ENCODE measurements around the gene GNS.

GNS gene

GRCh38 chr12:64737539-64737938 is 21.7 kb downstream of the GNS start:
- in situ Hi-C loops (cut with MboI; ENCODE audit: low sequenced_read_pairs): no loop called here

GRCh38 chr12:64736771-64737170 is 22.4 kb downstream of the GNS start:
- in situ Hi-C loops (cut with MboI; ENCODE audit: low sequenced_read_pairs): no loop called here

GRCh38 chr12:64735442-64735841 is 23.8 kb downstream of the GNS start:
- in situ Hi-C loops (cut with MboI; ENCODE audit: low sequenced_read_pairs): no loop called here

DNA sequence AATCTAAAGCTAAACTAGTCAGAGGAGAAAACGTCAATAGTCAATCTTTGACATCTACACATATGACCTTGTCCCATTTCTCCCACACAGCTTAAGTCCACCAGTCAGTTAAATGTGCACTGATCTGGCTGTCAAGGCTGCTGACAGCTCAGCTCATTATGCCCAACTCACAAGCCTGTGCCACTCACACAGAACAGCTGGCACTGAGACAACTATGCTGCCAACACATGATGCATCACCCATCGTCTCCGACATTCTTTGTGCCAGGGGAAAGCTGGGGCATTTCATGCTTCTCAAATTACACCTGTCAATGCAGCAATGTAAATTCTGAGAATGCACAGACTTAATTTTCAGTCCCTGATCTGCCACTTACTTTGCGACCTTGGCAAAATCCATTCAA is 25.3 kb downstream of the GNS start:
- in situ Hi-C loops (cut with MboI; ENCODE audit: low sequenced_read_pairs): no loop called here

- in situ Hi-C loops (cut with MboI; ENCODE audit: low sequenced_read_pairs): no loop called here
Observed at GRCh38 chr12:64731683-64732082, 27.5 kb downstream of the GNS start.

GRCh38 chr12:64730588-64730969 is 28.6 kb downstream of the GNS start:
- in situ Hi-C loops (cut with MboI; ENCODE audit: low sequenced_read_pairs): no loop called here

GRCh38 chr12:64729909-64730587 is 29.2 kb downstream of the GNS start:
- in situ Hi-C loops (cut with MboI; ENCODE audit: low sequenced_read_pairs): no loop called here

- in situ Hi-C loops (cut with MboI; ENCODE audit: low sequenced_read_pairs): loop anchor here (25.0 kb wide), 1 partner anchor 187 kb away; no protein-coding TSS in a partner anchor
Observed at GRCh38 chr12:64724201-64724745, 34.9 kb downstream of the GNS start.

DNA sequence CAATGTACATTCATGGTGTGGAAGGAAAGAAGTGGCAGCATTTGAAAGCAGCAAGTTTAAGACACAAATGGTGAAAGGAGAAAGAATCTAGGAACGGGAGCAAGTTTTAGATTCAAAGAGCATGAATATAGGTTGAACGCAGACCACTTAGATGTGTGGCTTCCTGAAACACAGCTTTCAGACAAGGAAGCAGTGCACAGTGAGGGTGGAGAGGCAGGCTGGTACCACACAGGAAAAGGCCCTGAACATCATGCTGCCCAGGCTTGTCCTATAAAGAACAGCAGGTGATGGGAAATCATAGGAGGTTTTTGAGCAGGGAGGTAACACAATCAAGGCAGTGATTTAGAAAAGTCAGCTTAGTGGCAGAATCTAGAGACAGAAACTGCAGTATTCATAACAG is 35.6 kb downstream of the GNS start:
- in situ Hi-C loops (cut with MboI; ENCODE audit: low sequenced_read_pairs): loop anchor here (25.0 kb wide), 1 partner anchor 186 kb away; no protein-coding TSS in a partner anchor

DNA sequence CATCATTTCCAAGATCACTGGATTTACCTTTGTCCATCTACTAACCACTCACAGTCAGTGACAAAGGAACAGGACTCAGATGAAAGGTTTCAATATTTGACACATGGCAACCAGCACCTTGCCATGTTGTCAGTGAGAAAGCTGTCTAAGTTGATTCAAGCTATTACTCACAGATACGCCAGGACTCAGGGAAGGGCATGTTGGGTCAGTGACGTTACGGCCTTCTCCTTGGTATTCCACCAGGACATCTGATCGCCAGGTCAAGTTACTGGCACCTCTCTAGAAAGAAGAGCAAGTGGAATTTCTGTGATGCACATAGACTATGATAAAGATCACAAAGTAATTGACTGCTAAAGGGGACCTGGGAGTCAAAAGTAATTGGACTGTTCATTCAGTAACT is 36.4 kb downstream of the GNS start:
- in situ Hi-C loops (cut with MboI; ENCODE audit: low sequenced_read_pairs): loop anchor here (25.0 kb wide), 1 partner anchor 186 kb away; no protein-coding TSS in a partner anchor

DNA sequence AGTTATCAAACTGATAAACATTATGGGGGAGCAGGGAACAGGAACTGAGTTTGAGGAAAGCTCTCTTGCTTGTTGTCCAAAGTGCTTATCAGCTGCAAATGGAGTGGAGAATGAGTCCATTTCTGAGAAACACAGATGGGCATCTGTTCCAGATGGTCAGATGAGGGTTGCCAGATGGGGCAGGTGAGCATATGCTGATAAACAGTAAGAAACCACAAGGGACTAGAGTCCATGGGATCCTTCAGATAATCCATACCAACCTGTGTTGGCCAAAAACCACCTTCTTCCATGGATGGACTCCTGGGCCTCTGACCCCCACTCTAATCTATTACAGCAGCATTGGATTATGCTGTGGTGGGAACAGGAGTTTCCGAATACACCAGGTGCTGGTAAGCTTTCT is 38.3 kb downstream of the GNS start:
- in situ Hi-C loops (cut with MboI; ENCODE audit: low sequenced_read_pairs): loop anchor here (25.0 kb wide), 1 partner anchor 184 kb away; no protein-coding TSS in a partner anchor

DNA sequence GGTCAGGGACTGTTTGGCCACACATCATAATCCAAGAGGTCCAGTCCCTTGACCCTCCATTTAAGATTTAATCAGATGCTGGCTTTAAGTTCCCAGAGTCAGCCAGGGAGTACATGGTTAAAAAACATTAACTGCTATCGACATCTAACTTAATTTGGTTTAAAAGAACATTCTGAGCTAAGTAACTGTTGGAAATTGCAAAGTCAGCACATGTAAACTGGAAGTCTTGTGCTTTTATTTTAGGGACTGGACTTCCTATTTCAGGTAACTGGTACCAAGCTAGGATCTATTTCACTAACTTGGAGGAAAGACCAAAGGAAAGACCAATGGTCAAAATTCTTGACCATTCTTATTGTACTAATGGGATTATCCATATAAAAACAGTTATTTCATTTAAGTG is 40.6 kb downstream of the GNS start:
- in situ Hi-C loops (cut with MboI; ENCODE audit: low sequenced_read_pairs): loop anchor here (25.0 kb wide), 1 partner anchor 181 kb away; no protein-coding TSS in a partner anchor

GRCh38 chr12:64716839-64717455 is 42.3 kb downstream of the GNS start:
- in situ Hi-C loops (cut with MboI; ENCODE audit: low sequenced_read_pairs): loop anchor here (25.0 kb wide), 1 partner anchor 180 kb away; no protein-coding TSS in a partner anchor

DNA sequence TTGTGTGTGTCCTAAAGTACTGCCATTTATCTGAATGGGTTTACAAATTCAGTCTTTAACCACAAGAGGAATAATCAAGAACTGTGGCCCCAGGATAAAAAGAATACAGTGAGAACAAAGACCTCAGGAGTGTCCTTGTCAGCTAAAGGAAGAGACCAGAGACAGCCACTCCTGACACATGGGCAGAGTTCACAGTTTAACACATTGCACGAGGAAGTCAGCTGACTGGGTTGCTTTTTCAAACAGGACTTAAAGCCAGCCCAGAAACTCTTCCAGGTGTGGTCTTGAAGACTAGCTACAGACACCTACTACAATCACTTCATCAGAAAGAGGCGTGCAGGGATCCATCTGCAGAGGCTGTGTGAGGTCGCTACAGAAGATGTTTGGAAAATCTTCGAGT is 42.8 kb downstream of the GNS start:
- in situ Hi-C loops (cut with MboI; ENCODE audit: low sequenced_read_pairs): loop anchor here (25.0 kb wide), 1 partner anchor 179 kb away; no protein-coding TSS in a partner anchor

DNA sequence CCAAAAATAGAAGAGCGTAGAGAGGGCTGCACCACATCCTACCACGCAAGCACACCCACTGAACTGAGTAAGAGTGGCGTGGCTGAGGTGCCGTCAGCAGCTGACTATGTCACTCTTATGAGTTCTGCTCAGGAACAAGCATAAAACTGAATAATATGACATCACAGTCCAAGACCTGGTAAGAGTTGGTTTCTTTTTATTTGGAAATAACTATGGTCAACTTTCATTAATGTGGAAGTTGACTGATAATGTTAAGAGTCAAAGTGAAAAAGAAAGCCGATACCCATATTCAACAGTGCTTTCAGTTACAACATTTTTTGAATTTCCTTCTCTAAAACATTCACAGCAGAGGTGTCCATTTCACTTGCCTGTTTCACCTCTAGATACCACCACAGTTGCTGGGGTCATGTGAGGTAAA is 44.6 kb downstream of the GNS start:
- in situ Hi-C loops (cut with MboI; ENCODE audit: low sequenced_read_pairs): loop anchor here (25.0 kb wide), 1 partner anchor 177 kb away; no protein-coding TSS in a partner anchor

DNA sequence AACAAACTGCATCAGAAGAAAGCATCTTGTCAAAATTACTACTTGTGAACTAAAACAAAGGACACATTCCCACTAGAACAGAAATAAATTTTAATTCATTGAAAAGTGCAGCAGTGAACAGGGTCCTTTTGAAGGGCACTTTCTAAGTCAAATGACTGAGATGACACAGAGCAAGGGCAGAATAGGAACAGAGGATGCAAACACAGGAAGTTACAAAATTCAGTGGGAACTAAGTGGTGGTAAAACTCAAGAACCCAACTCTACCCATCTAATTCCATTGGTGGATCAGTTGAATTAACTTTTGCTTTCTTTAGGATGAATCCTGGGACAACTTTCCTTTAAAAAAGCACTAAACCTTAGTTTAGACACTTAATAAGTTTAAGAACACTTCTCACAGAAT is 45.8 kb downstream of the GNS start:
- in situ Hi-C loops (cut with MboI; ENCODE audit: low sequenced_read_pairs): loop anchor here (25.0 kb wide), 1 partner anchor 176 kb away; no protein-coding TSS in a partner anchor

DNA sequence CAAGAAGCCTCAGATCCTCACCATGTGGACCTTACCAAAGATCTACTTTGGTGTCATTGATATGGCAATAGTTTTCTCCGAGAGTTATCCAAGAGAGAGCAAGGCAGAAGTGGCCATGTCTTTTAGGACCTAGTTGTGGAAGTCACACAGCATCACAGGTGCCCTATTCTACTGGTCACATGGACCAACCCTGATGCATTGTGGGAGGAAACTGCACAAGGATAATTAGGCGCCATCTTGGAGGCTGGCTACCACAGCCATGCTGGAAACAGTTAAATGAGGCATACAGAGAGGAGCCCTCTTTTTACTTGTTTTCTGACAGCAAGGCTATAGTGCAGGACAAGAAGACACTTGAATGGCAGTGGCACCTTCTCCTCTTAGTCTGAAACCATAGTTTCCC is 49.8 kb downstream of the GNS start:
- in situ Hi-C loops (cut with MboI; ENCODE audit: low sequenced_read_pairs): loop anchor here (25.0 kb wide), 1 partner anchor 172 kb away; no protein-coding TSS in a partner anchor

DNA sequence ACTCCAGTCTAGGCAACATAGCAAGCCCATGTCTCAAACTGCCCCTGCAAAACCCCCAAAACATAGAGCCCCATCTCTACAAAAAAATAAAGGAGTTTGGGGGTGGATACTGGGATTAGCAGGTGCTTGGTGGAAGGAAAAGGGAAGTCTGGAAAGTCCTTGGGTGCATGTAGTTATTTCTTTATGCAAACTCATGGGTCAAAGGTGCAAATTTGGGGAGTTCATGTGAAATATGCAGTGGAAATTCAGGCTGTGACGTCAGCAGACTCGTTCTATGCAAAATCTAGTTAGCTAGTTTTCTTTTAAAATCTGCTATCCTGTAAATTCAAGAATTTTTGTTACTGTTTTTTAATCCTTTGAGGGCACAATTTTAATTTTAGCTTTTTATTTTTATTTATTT is 51.3 kb downstream of the GNS start:
- in situ Hi-C loops (cut with MboI; ENCODE audit: low sequenced_read_pairs): loop anchor here (25.0 kb wide), 1 partner anchor 171 kb away; no protein-coding TSS in a partner anchor

GRCh38 chr12:64707362-64707761 is 51.8 kb downstream of the GNS start:
- in situ Hi-C loops (cut with MboI; ENCODE audit: low sequenced_read_pairs): loop anchor here (25.0 kb wide), 1 partner anchor 170 kb away; no protein-coding TSS in a partner anchor

- in situ Hi-C loops (cut with MboI; ENCODE audit: low sequenced_read_pairs): loop anchor here (25.0 kb wide), 1 partner anchor 170 kb away; no protein-coding TSS in a partner anchor
Observed at GRCh38 chr12:64706857-64707256, 52.3 kb downstream of the GNS start.

DNA sequence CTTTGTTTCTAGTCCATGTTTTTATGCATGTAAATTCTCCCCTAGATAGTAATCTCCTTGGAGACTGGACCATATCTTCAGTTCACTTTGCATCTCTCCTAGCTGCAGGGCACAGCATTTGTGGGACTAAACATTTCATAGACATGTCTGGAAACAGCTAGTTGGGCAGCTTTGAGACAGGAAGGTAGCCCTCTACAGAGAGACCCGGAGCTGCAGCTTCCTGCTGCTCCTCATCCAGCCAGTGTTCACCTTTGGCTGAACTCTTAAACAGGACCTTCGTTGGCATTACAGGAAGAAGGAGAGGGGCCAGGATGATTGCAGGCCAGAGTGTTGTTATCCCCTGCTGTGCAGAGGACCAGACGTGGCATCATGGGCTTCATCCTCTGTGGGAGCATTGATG is 52.9 kb downstream of the GNS start:
- in situ Hi-C loops (cut with MboI; ENCODE audit: low sequenced_read_pairs): loop anchor here (25.0 kb wide), 1 partner anchor 169 kb away; no protein-coding TSS in a partner anchor

All from hTERT RPE-1 (cell line).